GM19372 (cell line): ENCODE data around the gene PEX7.
"Not testable (repeated sequence)": the region's sequence is repeated elsewhere in the genome, so short reads cannot be mapped to it uniquely, and the experiment has no call there.

Experiments used
- ATAC-seq: cut with Tn5 transposase; IDR thresholded peaks from one replicate; pipeline ENCODE4 v1.9.1; 2021; ENCODE audit warnings: mild to moderate bottlenecking, low read depth, moderate library complexity; ENCODE audit not compliant: unreplicated experiment

The PEX7 gene

DNA sequence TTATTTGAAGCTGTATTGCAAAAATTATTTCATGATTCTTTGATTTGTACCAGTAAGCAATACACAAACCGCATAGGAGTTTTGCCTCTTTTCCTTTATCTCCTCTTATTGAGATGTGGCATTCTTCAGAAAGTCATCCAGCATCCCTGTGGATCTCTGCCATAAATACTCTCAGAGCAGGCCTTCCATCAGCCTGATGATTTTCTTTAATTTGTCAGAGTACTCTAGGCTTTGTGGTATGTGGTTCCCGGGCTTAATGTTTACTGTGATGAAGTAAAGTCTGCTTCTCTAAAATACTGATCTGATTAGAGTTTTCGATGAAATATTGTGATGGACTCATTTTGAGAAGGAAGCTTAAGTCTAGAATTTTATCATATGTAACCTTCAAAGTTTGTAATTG, 68.6 kb downstream of the PEX7 start:
- ATAC-seq: no peak

GRCh38 chr6:136893187-136893586, 70.8 kb downstream of the PEX7 start:
- ATAC-seq: no peak

GRCh38 chr6:136895901-136896300, 73.5 kb downstream of the PEX7 start:
- ATAC-seq: no peak

GRCh38 chr6:136897071-136897470, 74.7 kb downstream of the PEX7 start:
- ATAC-seq: no peak

- no peak for ATAC-seq
Measured at GRCh38 chr6:136901212-136901784, 78.9 kb downstream of the PEX7 start.

GRCh38 chr6:136904477-136904876, 82.1 kb downstream of the PEX7 start:
- not testable (repeated sequence) for ATAC-seq

DNA sequence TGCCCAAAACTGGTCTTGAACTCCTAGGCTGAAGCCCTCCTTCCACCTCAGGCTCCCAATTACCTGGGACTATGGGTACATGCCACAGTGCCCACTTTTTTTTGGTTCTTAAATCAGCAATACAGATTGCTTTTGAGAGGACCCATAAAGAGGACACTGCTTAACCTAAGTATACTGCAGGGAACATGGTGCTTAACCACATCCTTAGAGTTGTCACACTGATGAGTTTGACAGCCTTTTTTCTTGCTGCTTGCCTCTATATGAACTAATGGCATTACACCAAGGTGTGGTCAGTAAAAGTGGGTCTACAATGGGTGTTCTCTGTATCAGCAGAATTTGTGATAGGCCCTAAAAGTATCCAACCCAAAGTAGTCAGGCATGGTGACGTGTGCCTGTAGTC, 92.6 kb downstream of the PEX7 start:
- no peak for ATAC-seq

DNA sequence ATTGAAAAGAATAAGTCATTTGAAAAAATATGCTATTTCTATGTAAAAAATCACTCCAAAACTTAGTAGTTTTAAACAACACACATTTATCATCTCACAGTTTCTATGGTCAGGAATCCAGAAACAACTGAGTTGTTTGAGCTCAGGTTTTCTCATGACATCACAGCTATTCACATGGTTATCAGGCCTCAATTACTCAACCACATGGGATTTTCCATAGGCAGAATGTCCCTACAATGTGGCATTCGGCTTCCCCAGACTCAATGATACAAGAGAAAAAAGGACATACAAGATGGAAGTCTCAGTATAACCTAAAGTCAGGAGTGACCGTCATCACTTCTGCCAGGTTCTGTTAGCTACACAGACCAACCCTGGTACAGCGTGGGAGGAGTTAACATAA, 96.3 kb downstream of the PEX7 start:
- no peak for ATAC-seq

DNA sequence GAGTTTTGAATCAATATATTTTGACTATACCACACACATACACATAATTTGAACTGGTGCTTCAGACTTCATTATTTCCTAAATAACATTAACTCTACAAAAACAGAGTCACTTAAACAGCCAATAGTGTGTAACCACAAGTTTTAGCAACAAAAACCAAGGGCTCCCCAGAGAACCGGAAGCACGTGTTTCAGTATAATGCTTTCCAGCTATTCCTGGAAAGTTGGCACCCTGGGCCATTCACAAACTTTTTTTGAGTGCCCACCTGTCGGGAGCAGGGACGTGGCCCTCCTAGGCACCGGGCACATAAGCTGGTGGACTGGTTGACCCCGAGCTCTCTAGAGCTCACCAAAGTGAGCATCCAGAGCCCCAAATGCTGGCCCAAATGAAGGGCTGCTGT, 97.8 kb downstream of the PEX7 start:
- no peak for ATAC-seq

DNA sequence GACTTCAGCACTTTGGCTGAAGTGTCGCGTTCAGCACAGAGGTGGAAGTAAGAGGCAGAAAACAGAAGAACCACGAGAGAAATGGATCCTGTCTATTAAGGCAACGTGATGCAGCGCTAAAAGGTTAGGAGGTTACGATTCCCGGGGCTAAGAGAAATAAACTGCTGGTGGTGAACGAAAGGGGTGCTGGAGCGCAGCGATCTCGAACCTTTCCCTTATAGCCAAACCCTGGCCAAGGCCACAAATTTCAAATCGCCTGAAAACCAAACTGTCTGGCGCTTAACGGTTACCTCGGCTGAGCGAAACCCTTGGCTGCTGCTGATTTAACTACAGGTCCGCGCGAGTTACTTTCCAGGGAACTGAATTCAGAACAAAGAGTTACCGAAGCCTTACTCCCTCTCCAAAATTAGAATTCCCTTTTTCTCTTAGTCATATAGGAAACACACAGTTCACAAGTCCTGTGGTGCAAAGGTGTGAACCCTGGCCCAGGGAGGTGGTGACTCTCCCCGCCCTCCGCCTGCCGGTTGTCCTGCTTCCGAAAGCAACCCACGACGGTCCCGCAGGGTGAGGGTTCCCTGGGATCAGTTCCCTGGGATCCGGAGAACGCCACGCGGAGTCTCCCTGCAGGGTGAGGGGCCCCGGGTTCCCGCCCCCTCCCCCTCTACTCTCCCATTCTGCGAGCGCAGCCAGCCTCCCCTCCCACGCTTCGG, 98.4 kb downstream of the PEX7 start:
- no peak for ATAC-seq

DNA sequence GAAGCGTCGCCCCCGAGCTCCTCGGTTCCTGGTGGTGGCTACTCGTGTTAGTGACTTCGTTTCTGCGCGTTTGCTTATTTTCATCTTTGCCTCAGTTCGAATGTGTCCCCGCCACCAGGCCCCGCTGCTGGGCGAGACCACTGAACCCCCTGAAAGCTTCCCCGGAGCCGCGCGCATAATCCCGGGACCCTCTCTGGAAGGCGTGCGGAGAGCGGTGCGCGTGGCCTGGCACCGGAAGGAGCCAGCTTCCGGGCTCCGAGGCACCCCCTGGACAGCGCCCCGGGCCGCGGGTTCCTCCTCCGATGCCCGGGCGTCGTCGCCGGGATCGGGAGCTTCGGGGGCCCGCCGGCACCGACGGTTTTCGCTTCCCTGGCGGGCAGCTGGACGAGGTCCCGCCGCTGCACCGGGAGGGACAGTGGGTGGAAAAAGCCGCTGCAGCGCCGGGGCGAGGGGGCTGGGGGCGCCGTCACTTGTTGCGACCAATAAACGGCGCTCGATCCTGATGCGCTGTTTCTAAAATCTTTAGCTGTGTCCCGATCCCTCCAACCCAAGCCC, 99.1 kb downstream of the PEX7 start:
- ATAC-seq: no peak

- ATAC-seq: no peak
Measured at GRCh38 chr6:136921936-136922684, 99.7 kb downstream of the PEX7 start, which contains the start of gene SLC35D3. Gene SLC35D3, plus strand, starts transcription at chr6:136922301. Its CDS starts 128 bp downstream, at chr6:136922429.

DNA sequence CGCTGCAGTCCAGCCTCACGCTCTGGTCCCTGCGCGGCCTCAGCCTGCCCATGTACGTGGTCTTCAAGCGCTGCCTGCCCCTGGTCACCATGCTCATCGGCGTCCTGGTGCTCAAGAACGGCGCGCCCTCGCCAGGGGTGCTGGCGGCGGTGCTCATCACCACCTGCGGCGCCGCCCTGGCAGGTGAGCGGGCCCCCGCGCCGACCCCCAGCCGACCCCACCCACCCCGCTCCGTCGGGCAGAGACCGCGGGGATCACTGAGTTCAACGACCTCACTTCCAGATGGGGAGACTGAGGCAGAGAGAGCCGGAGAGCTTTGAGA, 100.3 kb downstream of the PEX7 start:
- no peak for ATAC-seq

- ATAC-seq: no peak
Measured at GRCh38 chr6:136923116-136923953, 100.9 kb downstream of the PEX7 start.

- no peak for ATAC-seq
Measured at GRCh38 chr6:136923954-136924673, 101.7 kb downstream of the PEX7 start.

DNA sequence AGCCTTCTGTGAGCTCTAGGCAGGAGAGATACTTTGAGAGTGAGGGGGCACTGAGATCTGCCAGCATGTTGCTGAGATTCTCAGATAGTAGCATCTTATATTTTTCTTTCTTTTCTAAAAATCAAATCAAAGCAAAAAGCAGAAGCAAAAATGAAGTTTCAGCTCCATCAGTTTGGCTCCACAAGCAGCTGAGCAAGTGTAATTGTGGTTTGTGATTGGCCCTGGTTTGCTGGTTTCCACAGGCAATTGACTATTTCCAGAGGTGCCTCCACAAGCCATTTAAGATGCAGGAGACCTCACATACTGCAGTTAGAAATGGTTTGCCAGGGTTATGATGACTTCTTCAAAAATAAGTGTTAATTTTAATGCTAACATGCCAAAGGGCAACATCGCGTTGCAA, 104.0 kb downstream of the PEX7 start:
- ATAC-seq: no peak

DNA sequence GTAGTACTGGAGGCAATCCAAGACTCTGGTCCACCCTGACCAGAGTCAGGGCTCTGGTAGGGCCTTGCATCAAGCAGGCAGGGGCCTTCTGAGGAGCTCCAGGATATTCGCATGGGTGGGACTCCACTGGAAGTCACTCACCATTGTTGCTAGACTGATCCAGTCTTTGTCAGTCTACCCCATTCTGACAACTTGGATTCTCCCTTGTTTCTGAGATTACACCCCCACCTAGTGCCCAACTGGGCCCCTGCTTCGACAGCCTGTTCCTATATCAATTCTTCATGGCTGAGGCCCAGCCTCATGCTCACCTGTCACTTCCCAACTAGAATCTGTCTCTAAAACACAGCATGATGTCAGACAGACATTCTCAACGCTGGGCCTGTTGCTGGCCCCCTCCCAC, 104.9 kb downstream of the PEX7 start:
- no peak for ATAC-seq

GRCh38 chr6:136930528-136930927, 108.1 kb downstream of the PEX7 start:
- no peak for ATAC-seq

- no peak for ATAC-seq
Measured at GRCh38 chr6:136932599-136932998, 110.2 kb downstream of the PEX7 start.

DNA sequence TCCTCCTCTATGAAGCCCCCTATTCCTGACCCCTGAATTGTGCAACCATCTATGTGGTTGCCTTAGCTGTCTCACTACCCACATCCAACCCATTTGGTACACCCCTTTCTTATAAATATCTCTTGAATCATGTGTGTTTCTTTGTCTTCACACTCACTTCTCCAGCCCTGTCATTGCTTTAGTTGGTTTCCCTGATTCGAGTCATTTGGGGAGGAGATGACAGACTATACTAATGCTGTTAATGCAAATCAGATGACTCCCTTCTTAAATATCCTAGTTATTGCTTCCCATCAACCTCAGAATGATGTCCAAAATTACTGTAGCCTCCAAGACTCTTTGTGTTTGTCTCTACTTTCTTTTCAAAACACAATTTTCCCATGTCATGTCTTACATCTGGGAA, 122.7 kb downstream of the PEX7 start:
- ATAC-seq: no peak
